Measurements from ENCODE around the gene IMPA2. TPM values are rescaled to one million over a fixed set of nuclear protein-coding genes. Genes with fewer than 3 reads are reported as not detected.

IMPA2 gene
- total RNA-seq, 6 experiments from 2014 or later = 32.3 to 51.1 (median 45.7) TPM

DNA sequence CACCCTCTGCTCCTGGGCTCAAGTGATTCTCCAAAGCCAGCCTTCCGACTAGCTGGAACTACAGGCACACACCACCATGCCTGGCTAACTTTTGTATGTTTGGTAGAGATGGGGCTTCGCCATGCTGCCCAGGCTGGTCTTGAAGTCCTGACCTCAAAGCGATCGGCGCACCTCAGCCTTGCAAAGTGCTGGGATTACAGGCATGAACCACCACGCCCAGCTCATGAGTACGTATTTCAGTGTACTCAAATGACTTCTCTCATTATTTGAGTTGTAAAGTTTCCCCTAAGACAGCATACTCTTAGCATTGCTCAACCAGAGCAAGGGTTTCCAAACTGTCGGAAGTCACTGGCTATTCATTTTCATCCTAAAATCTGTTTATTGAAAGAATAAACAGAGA is 40.3 kb downstream of the IMPA2 start:
- DNase-seq (no peak), ATAC-seq (no peak)
- Histone ChIP-seq H3K9me3 (no peaks in the 10 kb centered on the region), H3K27me3 (no peaks in the 10 kb centered on the region), H3K4me3 (no peak overlapping the region), H3K27ac (peak overlapping the region in 1 of 3 donors; percentile 13), H3K36me3 (no peaks in the 10 kb centered on the region), H3K4me1 (peaks cover 0 to 15% (median 6%) of the 10 kb centered on the region in 4 donors)
- no peak for TF ChIP-seq POLR2A (IDR thresholded peaks at IDR 0.05)
- TF ChIP-seq, protein P1, sequence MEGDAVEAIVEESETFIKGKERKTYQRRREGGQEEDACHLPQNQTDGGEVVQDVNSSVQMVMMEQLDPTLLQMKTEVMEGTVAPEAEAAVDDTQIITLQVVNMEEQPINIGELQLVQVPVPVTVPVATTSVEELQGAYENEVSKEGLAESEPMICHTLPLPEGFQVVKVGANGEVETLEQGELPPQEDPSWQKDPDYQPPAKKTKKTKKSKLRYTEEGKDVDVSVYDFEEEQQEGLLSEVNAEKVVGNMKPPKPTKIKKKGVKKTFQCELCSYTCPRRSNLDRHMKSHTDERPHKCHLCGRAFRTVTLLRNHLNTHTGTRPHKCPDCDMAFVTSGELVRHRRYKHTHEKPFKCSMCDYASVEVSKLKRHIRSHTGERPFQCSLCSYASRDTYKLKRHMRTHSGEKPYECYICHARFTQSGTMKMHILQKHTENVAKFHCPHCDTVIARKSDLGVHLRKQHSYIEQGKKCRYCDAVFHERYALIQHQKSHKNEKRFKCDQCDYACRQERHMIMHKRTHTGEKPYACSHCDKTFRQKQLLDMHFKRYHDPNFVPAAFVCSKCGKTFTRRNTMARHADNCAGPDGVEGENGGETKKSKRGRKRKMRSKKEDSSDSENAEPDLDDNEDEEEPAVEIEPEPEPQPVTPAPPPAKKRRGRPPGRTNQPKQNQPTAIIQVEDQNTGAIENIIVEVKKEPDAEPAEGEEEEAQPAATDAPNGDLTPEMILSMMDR (IDR thresholded peaks at IDR 0.05) = no peak
- intact Hi-C loops (cut with DNase I) = no loop called here
- WGBS (ENCODE audit: insufficient coverage, low coverage, low lambda C conversion rate, missing lambda C conversion rate) = 75% methylated on average over 8 of the region's 8 CpGs

DNA sequence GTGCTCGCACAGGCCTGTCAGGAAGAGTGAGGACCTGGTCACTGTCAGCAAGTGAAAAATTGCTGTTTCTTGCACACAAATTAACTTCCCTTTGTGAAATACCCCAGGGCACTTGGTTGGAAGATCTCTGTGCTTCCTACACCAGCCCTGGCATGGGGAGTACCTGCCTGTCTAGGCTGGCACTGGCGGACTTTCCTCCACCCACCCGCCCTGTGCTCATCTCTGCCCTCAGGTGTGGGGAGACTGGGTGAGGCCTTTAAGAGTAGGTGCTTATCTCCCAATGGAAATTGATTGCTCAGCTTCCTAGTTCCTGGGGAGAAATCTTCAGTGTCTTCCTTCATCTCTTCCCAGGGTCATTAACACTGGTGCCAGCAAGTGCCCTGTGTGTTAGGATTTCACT is 42.1 kb downstream of the IMPA2 start:
- 100% methylated on average over 1 of the region's 3 CpGs for WGBS (ENCODE audit: insufficient coverage, low coverage, low lambda C conversion rate, missing lambda C conversion rate)
- H3K27ac ChIP-seq = no peak overlapping the region
- H3K27me3 ChIP-seq = no peaks in the 10 kb centered on the region
- peaks cover 0 to 23% (median 5%) of the 10 kb centered on the region in 4 donors for H3K4me1 ChIP-seq
- intact Hi-C loops (cut with DNase I) = no loop called here
- TF ChIP-seq, protein P1 (IDR thresholded peaks at IDR 0.05) = no peak
- no peak for TF ChIP-seq POLR2A (IDR thresholded peaks at IDR 0.05)
- no peaks in the 10 kb centered on the region for H3K9me3 ChIP-seq
- no peak for ATAC-seq
- no peak overlapping the region for H3K4me3 ChIP-seq
- H3K36me3 ChIP-seq = peaks cover 0 to 4% (median 0%) of the 10 kb centered on the region in 4 donors
- DNase-seq = no peak

DNA sequence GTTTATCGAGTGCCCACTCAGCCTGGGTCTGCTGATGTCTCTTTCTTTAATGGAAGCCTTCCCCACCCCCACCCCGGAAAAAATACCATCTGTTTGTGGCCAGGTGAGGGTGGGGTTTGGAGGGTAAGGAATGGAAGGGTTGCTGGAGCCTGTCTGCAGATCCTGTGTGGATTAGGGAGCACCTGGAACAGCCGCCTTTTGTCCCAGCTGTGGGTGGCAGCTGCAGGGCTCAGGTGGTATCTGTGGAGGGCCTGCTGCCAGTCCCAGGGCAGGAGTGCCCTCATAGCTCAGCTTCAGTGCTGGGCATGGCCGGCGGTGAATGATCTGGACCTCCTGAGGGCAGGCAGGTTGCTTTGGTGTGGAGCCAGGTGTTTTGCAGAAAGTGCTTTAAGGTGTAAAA is 45.3 kb downstream of the IMPA2 start:
- Histone ChIP-seq H3K27me3 (no peaks in the 10 kb centered on the region), H3K9me3 (no peaks in the 10 kb centered on the region), H3K36me3 (peaks cover 0 to 24% (median 8%) of the 10 kb centered on the region in 4 donors), H3K4me3 (no peak overlapping the region), H3K27ac (peak overlapping the region; percentile 9 to 74 (median 68)), H3K4me1 (peaks cover 0 to 15% (median 5%) of the 10 kb centered on the region in 4 donors)
- 73% methylated on average over 3 of the region's 5 CpGs for whole genome bisulfite sequencing (ENCODE audit: insufficient coverage, low coverage, low lambda C conversion rate, missing lambda C conversion rate)
- TF ChIP-seq POLR2A (IDR thresholded peaks at IDR 0.05) = no peak
- TF ChIP-seq, protein P1 (IDR thresholded peaks at IDR 0.05) = no peak
- intact Hi-C loops (cut with DNase I) = no loop called here
- ATAC-seq (peak in 2 of 4 donors; percentile 22 to 33), DNase-seq (no peak)

DNA sequence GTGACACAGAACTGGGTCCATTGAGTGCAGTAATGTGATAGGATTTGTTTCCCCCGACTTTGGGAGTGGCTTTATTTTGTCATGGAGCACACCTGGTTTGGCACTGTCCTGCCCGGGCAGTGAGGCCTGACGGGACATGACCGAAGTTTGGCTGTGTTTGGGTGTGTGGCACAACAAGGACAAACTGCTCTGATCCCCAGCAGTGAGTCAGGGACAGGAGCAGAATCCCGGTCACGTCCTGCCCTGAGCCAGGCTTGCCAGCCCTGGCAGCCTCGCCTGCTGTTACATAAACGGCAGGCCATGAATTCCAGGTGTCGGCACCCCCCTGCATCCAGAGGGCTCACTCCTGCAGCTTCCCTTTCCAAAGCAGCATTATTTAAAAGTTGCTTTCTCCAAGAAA is 45.7 kb downstream of the IMPA2 start:
- Histone ChIP-seq H3K36me3 (peaks cover 0 to 24% (median 10%) of the 10 kb centered on the region in 4 donors), H3K4me3 (no peak overlapping the region), H3K9me3 (no peaks in the 10 kb centered on the region), H3K4me1 (peaks cover 0 to 14% (median 5%) of the 10 kb centered on the region in 4 donors), H3K27ac (peak overlapping the region; percentile 9 to 74 (median 68)), H3K27me3 (no peaks in the 10 kb centered on the region)
- 25% methylated on average over 4 of the region's 9 CpGs for WGBS (ENCODE audit: insufficient coverage, low coverage, low lambda C conversion rate, missing lambda C conversion rate)
- ATAC-seq (peak; percentile 97 to 99 (median 98)), DNase-seq (peak; percentile 87 to 94 (median 91))
- intact Hi-C loops (cut with DNase I) = no loop called here
- TF ChIP-seq POLR2A (IDR thresholded peaks at IDR 0.05) = no peak
- TF ChIP-seq, protein P1 (IDR thresholded peaks at IDR 0.05) = no peak

Data from right lobe of liver (tissue), 6 donors.